ENCODE measurements around the gene PSMG3. TPM values are rescaled to one million over a fixed set of nuclear protein-coding genes. Genes with fewer than 3 reads are reported as not detected.
A peak's percentile ranks its signal among the peaks of the same experiment; 100 is the strongest.

PSMG3 gene
- total and polyA plus RNA-seq, 4 donors = 14.1 to 45.2 (median 30.9) TPM

GRCh38 chr7:1536743-1537534 lies 32.9 kb downstream of the PSMG3 start:
- Histone ChIP-seq H3K27me3 (ENCODE audit: control insufficient read depth in 1 of 2, insufficient read depth in 2 of 2, low read length in 1 of 2) (no peaks in the 10 kb centered on the region), H3K4me3 (ENCODE audit: low read length in 2 of 2) (peak overlapping the region; percentile 32 to 36), H3K4me1 (ENCODE audit: control insufficient read depth in 1 of 2, insufficient read depth in 2 of 2, low read length in 2 of 2) (no peaks in the 10 kb centered on the region), H3K36me3 (ENCODE audit: control insufficient read depth in 1 of 2, insufficient read depth in 2 of 2, low read length in 1 of 2) (peaks cover 0 to 8% of the 10 kb centered on the region in 2 donors), H3K9me3 (ENCODE audit: control insufficient read depth, low read length) (no peaks in the 10 kb centered on the region), H3K27ac (ENCODE audit: low read depth in 1 of 2, low read length in 2 of 2) (peak overlapping the region; percentile 88 to 99)
- intact Hi-C loops (cut with DNase I) = no loop called here
- WGBS, 2 donors = 3 to 5% methylated on average over 49 to 52 of the region's 52 CpGs
- ATAC-seq (ENCODE audit: low FRiP score) = peak; percentile 92
- DNase-seq = peak; percentile 97 to 98

GRCh38 chr7:1536455-1536742 lies 33.4 kb downstream of the PSMG3 start:
- Histone ChIP-seq H3K4me3 (ENCODE audit: low read length in 2 of 2) (no peak overlapping the region), H3K27me3 (ENCODE audit: control insufficient read depth in 1 of 2, insufficient read depth in 2 of 2, low read length in 1 of 2) (no peaks in the 10 kb centered on the region), H3K27ac (ENCODE audit: low read depth in 1 of 2, low read length in 2 of 2) (peak overlapping the region; percentile 79 to 99), H3K9me3 (ENCODE audit: control insufficient read depth, low read length) (no peaks in the 10 kb centered on the region), H3K36me3 (ENCODE audit: control insufficient read depth in 1 of 2, insufficient read depth in 2 of 2, low read length in 1 of 2) (peaks cover 0 to 8% of the 10 kb centered on the region in 2 donors), H3K4me1 (ENCODE audit: control insufficient read depth in 1 of 2, insufficient read depth in 2 of 2, low read length in 2 of 2) (no peaks in the 10 kb centered on the region)
- intact Hi-C loops (cut with DNase I) = no loop called here
- no peak for ATAC-seq (ENCODE audit: low FRiP score)
- DNase-seq = no peak
- WGBS, 2 donors = 31 to 48% methylated on average over 6 to 7 of the region's 7 CpGs

- 88 to 91% methylated on average over 42 of the region's 42 CpGs for WGBS, 2 donors
- no peaks in the 10 kb centered on the region for H3K4me1 ChIP-seq (ENCODE audit: control insufficient read depth in 1 of 2, insufficient read depth in 2 of 2, low read length in 2 of 2)
- peak overlapping the region; percentile 79 to 99 for H3K27ac ChIP-seq (ENCODE audit: low read depth in 1 of 2, low read length in 2 of 2)
- intact Hi-C loops (cut with DNase I) = no loop called here
- no peaks in the 10 kb centered on the region for H3K9me3 ChIP-seq (ENCODE audit: control insufficient read depth, low read length)
- H3K36me3 ChIP-seq (ENCODE audit: control insufficient read depth in 1 of 2, insufficient read depth in 2 of 2, low read length in 1 of 2) = peaks cover 0 to 7% of the 10 kb centered on the region in 2 donors
- H3K4me3 ChIP-seq (ENCODE audit: low read length in 2 of 2) = no peak overlapping the region
- peak in 1 of 2 donors; percentile 60 for DNase-seq
- ATAC-seq (ENCODE audit: low FRiP score) = no peak
- no peaks in the 10 kb centered on the region for H3K27me3 ChIP-seq (ENCODE audit: control insufficient read depth in 1 of 2, insufficient read depth in 2 of 2, low read length in 1 of 2)
Measured at GRCh38 chr7:1535701-1536454, 34.0 kb downstream of the PSMG3 start.

GRCh38 chr7:1535100-1535458 lies 34.8 kb downstream of the PSMG3 start:
- H3K4me3 ChIP-seq (ENCODE audit: low read length in 2 of 2) = no peak overlapping the region
- no peaks in the 10 kb centered on the region for H3K27me3 ChIP-seq (ENCODE audit: control insufficient read depth in 1 of 2, insufficient read depth in 2 of 2, low read length in 1 of 2)
- intact Hi-C loops (cut with DNase I) = no loop called here
- WGBS, 2 donors = 50 to 53% methylated on average over 6 of the region's 6 CpGs
- no peak for ATAC-seq (ENCODE audit: low FRiP score)
- H3K4me1 ChIP-seq (ENCODE audit: control insufficient read depth in 1 of 2, insufficient read depth in 2 of 2, low read length in 2 of 2) = no peaks in the 10 kb centered on the region
- DNase-seq = peak in 1 of 2 donors; percentile 48
- no peaks in the 10 kb centered on the region for H3K9me3 ChIP-seq (ENCODE audit: control insufficient read depth, low read length)
- H3K27ac ChIP-seq (ENCODE audit: low read depth in 1 of 2, low read length in 2 of 2) = no peak overlapping the region
- peaks cover 0 to 2% of the 10 kb centered on the region in 2 donors for H3K36me3 ChIP-seq (ENCODE audit: control insufficient read depth in 1 of 2, insufficient read depth in 2 of 2, low read length in 1 of 2)

- Histone ChIP-seq H3K4me1 (ENCODE audit: control insufficient read depth in 1 of 2, insufficient read depth in 2 of 2, low read length in 2 of 2) (no peaks in the 10 kb centered on the region), H3K36me3 (ENCODE audit: control insufficient read depth in 1 of 2, insufficient read depth in 2 of 2, low read length in 1 of 2) (no peaks in the 10 kb centered on the region), H3K27ac (ENCODE audit: low read depth in 1 of 2, low read length in 2 of 2) (peak overlapping the region; percentile 34 to 98), H3K27me3 (ENCODE audit: control insufficient read depth in 1 of 2, insufficient read depth in 2 of 2, low read length in 1 of 2) (no peaks in the 10 kb centered on the region), H3K4me3 (ENCODE audit: low read length in 2 of 2) (no peak overlapping the region), H3K9me3 (ENCODE audit: control insufficient read depth, low read length) (no peaks in the 10 kb centered on the region)
- intact Hi-C loops (cut with DNase I) = no loop called here
- ATAC-seq (ENCODE audit: low FRiP score) (no peak), DNase-seq (peak; percentile 52 to 76)
- WGBS, 2 donors = 90% methylated on average over 30 of the region's 30 CpGs
Measured at GRCh38 chr7:1534330-1535099, 35.3 kb downstream of the PSMG3 start.

- Histone ChIP-seq H3K27me3 (ENCODE audit: control insufficient read depth in 1 of 2, insufficient read depth in 2 of 2, low read length in 1 of 2) (no peaks in the 10 kb centered on the region), H3K4me3 (ENCODE audit: low read length in 2 of 2) (no peak overlapping the region), H3K9me3 (ENCODE audit: control insufficient read depth, low read length) (no peaks in the 10 kb centered on the region), H3K36me3 (ENCODE audit: control insufficient read depth in 1 of 2, insufficient read depth in 2 of 2, low read length in 1 of 2) (no peaks in the 10 kb centered on the region), H3K4me1 (ENCODE audit: control insufficient read depth in 1 of 2, insufficient read depth in 2 of 2, low read length in 2 of 2) (no peaks in the 10 kb centered on the region), H3K27ac (ENCODE audit: low read depth in 1 of 2, low read length in 2 of 2) (peak overlapping the region; percentile 89 to 98)
- DNase-seq = peak; percentile 83 to 90
- no peak for ATAC-seq (ENCODE audit: low FRiP score)
- intact Hi-C loops (cut with DNase I) = no loop called here
- WGBS, 2 donors = 46 to 50% methylated on average over 24 of the region's 24 CpGs
Measured at GRCh38 chr7:1533547-1534329, 36.1 kb downstream of the PSMG3 start.

- WGBS, 2 donors = 20 to 21% methylated on average over 9 of the region's 9 CpGs
- no peak for DNase-seq
- Histone ChIP-seq H3K9me3 (ENCODE audit: control insufficient read depth, low read length) (no peaks in the 10 kb centered on the region), H3K27me3 (ENCODE audit: control insufficient read depth in 1 of 2, insufficient read depth in 2 of 2, low read length in 1 of 2) (no peaks in the 10 kb centered on the region), H3K27ac (ENCODE audit: low read depth in 1 of 2, low read length in 2 of 2) (peak overlapping the region; percentile 89 to 98), H3K36me3 (ENCODE audit: control insufficient read depth in 1 of 2, insufficient read depth in 2 of 2, low read length in 1 of 2) (no peaks in the 10 kb centered on the region), H3K4me3 (ENCODE audit: low read length in 2 of 2) (peak overlapping the region; percentile 14 to 24), H3K4me1 (ENCODE audit: control insufficient read depth in 1 of 2, insufficient read depth in 2 of 2, low read length in 2 of 2) (no peaks in the 10 kb centered on the region)
- ATAC-seq (ENCODE audit: low FRiP score) = no peak
- intact Hi-C loops (cut with DNase I) = no loop called here
Measured at GRCh38 chr7:1533255-1533546, 36.6 kb downstream of the PSMG3 start.

GRCh38 chr7:1532456-1533254 lies 37.2 kb downstream of the PSMG3 start:
- intact Hi-C loops (cut with DNase I) = no loop called here
- Histone ChIP-seq H3K27ac (ENCODE audit: low read depth in 1 of 2, low read length in 2 of 2) (peak overlapping the region; percentile 89 to 98), H3K4me1 (ENCODE audit: control insufficient read depth in 1 of 2, insufficient read depth in 2 of 2, low read length in 2 of 2) (no peaks in the 10 kb centered on the region), H3K9me3 (ENCODE audit: control insufficient read depth, low read length) (no peaks in the 10 kb centered on the region), H3K36me3 (ENCODE audit: control insufficient read depth in 1 of 2, insufficient read depth in 2 of 2, low read length in 1 of 2) (no peaks in the 10 kb centered on the region), H3K4me3 (ENCODE audit: low read length in 2 of 2) (peak overlapping the region; percentile 19 to 98), H3K27me3 (ENCODE audit: control insufficient read depth in 1 of 2, insufficient read depth in 2 of 2, low read length in 1 of 2) (no peaks in the 10 kb centered on the region)
- ATAC-seq (ENCODE audit: low FRiP score) (peak; percentile 68), DNase-seq (peak; percentile 91 to 92)
- WGBS, 2 donors = 1% methylated on average over 36 of the region's 36 CpGs

Measured in aorta (tissue), 5 donors.